ENCODE data around the gene CWH43.
A peak's percentile ranks its signal among the peaks of the same experiment; 100 is the strongest.
"Not testable (repeated sequence)": the region's sequence is repeated elsewhere in the genome, so short reads cannot be mapped to it uniquely, and the experiment has no call there.

Gene CWH43

DNA sequence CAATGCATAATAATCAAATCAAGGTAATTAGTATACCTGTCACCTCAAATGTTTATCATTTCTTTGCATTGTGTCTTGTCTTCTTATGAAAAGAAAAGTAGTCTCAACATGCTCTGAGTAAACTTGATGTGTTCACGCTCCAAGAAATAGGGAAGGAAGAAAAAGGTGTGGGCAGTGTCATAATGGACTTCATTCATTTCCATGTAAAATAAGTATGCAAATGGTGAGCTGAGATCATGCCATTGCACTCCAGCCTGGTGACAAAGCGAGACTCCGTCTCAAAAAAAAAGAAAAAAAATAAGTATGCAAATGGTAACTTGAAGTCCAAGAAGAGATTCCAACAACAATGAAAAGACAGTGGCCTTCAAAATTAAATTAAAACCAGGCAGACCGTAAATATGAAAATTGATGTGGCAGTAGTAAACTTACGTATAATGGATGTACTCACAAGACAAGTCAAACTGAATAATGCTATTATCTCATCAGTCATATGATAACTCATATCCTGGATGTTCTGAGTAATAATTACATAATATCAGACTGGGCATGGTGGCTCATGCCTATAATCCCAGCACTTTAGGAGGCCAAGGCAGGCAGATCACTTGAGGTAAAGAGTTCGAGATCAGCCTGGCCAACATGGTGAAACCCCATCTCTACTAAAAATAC is 6.0 kb upstream of the CWH43 start:
- no CpG with 5 or more reads among the region's 6 CpGs for WGBS (ENCODE audit: extremely low coverage, insufficient coverage, low lambda C conversion rate)
- H3K79me1 ChIP-seq (ENCODE audit: low read length) = no peaks in the 10 kb centered on the region
- no peak overlapping the region for H2BK15ac ChIP-seq (replicated peaks; ENCODE audit: low read depth)

DNA sequence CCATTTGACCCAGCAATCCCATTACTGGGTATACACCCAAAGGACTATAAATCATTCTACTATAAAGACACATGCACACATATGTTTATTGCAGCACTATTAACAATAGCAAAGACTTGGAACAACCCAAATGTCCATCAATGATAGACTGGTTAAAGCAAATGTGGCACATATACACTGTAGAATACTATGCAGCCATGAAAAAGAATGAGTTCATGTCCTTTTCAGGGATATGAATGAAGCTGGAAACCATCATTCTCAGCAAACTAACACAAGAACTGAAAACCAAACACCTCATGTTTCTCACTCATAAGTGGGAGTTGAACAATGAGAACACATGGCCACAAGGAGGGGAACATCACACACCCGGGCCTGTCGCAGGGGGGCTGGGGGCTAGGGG is 2.1 kb upstream of the CWH43 start:
- H3K36me3 ChIP-seq (ENCODE audit: control insufficient read depth, insufficient read depth, low read length); H3K18ac ChIP-seq (ENCODE audit: low read length); H4K5ac ChIP-seq (ENCODE audit: low read length); H3K23ac ChIP-seq (ENCODE audit: low read length); H3K4me3 ChIP-seq (ENCODE audit: low read length); H3K79me1 ChIP-seq (ENCODE audit: low read length); H3K9ac ChIP-seq (ENCODE audit: low read length); H3K4me2 ChIP-seq (ENCODE audit: low read length); H3K79me2 ChIP-seq (ENCODE audit: control insufficient read depth, insufficient read depth, low read length); H3K56ac ChIP-seq (ENCODE audit: low read length); H3K4ac ChIP-seq (ENCODE audit: low read depth, low read length); H2AK5ac ChIP-seq (ENCODE audit: low read length); H4K8ac ChIP-seq (ENCODE audit: low read depth, low read length); H2BK5ac ChIP-seq (ENCODE audit: low read length); H3K4me1 ChIP-seq (ENCODE audit: control insufficient read depth, low read depth, low read length); H3K27ac ChIP-seq (ENCODE audit: low read depth, low read length); H2BK120ac ChIP-seq (ENCODE audit: low read depth, low read length); DNase-seq; H2BK15ac ChIP-seq (replicated peaks; ENCODE audit: low read depth): not testable (repeated sequence)
- no CpG with 5 or more reads among the region's 2 CpGs for WGBS (ENCODE audit: extremely low coverage, insufficient coverage, low lambda C conversion rate)
- H3K27me3 ChIP-seq (ENCODE audit: insufficient read depth, low read length, poor library complexity) = peaks cover 11% of the 10 kb centered on the region

More for the DNA sequence above, 6.0 kb upstream of the CWH43 start:
- Histone ChIP-seq H2BK120ac (ENCODE audit: low read depth, low read length) (no peak overlapping the region), H3K27ac (ENCODE audit: low read depth, low read length) (no peak overlapping the region), H3K18ac (ENCODE audit: low read length) (no peak overlapping the region), H3K56ac (ENCODE audit: low read length) (no peak overlapping the region), H3K9ac (ENCODE audit: low read length) (no peak overlapping the region), H4K5ac (ENCODE audit: low read length) (no peak overlapping the region), H2BK5ac (ENCODE audit: low read length) (no peak overlapping the region), H3K4me1 (ENCODE audit: control insufficient read depth, low read depth, low read length) (no peaks in the 10 kb centered on the region), H3K36me3 (ENCODE audit: control insufficient read depth, insufficient read depth, low read length) (no peaks in the 10 kb centered on the region), H3K27me3 (ENCODE audit: insufficient read depth, low read length, poor library complexity) (no peaks in the 10 kb centered on the region), H3K23ac (ENCODE audit: low read length) (no peak overlapping the region), H4K8ac (ENCODE audit: low read depth, low read length) (no peak overlapping the region), H3K4me3 (ENCODE audit: low read length) (no peak overlapping the region), H3K4me2 (ENCODE audit: low read length) (no peak overlapping the region), H2AK5ac (ENCODE audit: low read length) (no peak overlapping the region), H3K4ac (ENCODE audit: low read depth, low read length) (no peak overlapping the region), H3K79me2 (ENCODE audit: control insufficient read depth, insufficient read depth, low read length) (no peaks in the 10 kb centered on the region)
- no peak for DNase-seq

DNA sequence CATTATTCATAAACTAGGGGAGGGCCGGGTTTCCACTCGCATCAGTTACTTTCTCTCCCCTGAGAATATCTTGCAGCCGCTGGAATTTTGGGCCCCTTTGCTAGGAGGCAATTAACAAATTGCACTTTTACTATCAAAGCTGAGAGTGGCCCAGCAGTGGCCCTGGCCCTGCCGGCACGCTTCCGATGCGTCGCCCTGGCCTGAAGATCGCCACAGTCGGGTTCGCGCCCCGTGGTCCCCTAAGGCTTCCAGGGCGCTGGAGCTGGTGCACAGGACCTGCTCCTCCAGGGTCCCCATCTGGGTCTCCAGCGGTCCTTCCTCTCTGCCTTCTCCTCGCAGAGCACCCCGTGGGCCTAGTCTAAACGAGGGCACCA is 486 bp upstream of the CWH43 start:
- Histone ChIP-seq H3K56ac (ENCODE audit: low read length) (peak overlapping the region; percentile 49), H3K36me3 (ENCODE audit: control insufficient read depth, insufficient read depth, low read length) (no peaks in the 10 kb centered on the region), H3K18ac (ENCODE audit: low read length) (no peak overlapping the region), H2BK120ac (ENCODE audit: low read depth, low read length) (no peak overlapping the region), H3K4ac (ENCODE audit: low read depth, low read length) (no peak overlapping the region), H3K79me1 (ENCODE audit: low read length) (no peaks in the 10 kb centered on the region), H3K79me2 (ENCODE audit: control insufficient read depth, insufficient read depth, low read length) (no peaks in the 10 kb centered on the region), H3K4me2 (ENCODE audit: low read length) (peak overlapping the region; percentile 59), H2BK15ac (replicated peaks; ENCODE audit: low read depth) (no peak overlapping the region), H3K4me1 (ENCODE audit: control insufficient read depth, low read depth, low read length) (no peaks in the 10 kb centered on the region), H3K4me3 (ENCODE audit: low read length) (no peak overlapping the region), H4K5ac (ENCODE audit: low read length) (no peak overlapping the region), H4K8ac (ENCODE audit: low read depth, low read length) (no peak overlapping the region), H2AK5ac (ENCODE audit: low read length) (no peak overlapping the region), H3K9ac (ENCODE audit: low read length) (peak overlapping the region; percentile 35), H3K27ac (ENCODE audit: low read depth, low read length) (no peak overlapping the region), H2BK5ac (ENCODE audit: low read length) (no peak overlapping the region), H3K27me3 (ENCODE audit: insufficient read depth, low read length, poor library complexity) (peaks cover 11% of the 10 kb centered on the region), H3K23ac (ENCODE audit: low read length) (no peak overlapping the region)
- no peak for DNase-seq
- no CpG with 5 or more reads among the region's 18 CpGs for whole genome bisulfite sequencing (ENCODE audit: extremely low coverage, insufficient coverage, low lambda C conversion rate)

DNA sequence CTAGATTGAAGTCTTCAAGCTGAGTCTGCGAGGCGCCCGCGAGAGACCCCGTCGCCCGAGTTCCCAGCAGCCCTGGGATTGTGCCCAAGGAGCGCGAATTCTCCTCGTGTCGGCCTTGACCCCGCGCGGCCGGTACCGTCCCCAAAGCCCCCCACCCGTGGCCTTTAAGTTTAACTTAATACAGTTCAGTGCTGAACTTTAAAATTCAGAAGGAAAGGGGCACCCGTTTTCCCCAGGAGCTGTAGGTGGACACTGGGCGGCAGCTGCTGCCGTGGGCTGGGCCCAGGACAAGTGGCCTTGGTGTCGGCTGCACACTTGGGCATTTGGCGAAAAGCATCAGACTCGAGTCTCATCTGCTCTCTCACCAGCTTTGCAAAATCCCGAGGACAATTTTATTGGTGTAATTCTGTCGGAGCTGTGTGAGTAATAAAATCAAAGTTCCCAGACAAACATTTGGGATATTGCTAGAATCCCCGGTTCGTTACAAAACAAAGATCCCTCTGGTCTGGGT is 634 bp downstream of the CWH43 start:
- H3K18ac ChIP-seq (ENCODE audit: low read length) = no peak overlapping the region
- no peak overlapping the region for H2BK120ac ChIP-seq (ENCODE audit: low read depth, low read length)
- H4K5ac ChIP-seq (ENCODE audit: low read length) = no peak overlapping the region
- H3K4me2 ChIP-seq (ENCODE audit: low read length) = no peak overlapping the region
- no peak overlapping the region for H3K27ac ChIP-seq (ENCODE audit: low read depth, low read length)
- H3K79me2 ChIP-seq (ENCODE audit: control insufficient read depth, insufficient read depth, low read length) = no peaks in the 10 kb centered on the region
- no peak overlapping the region for H2BK5ac ChIP-seq (ENCODE audit: low read length)
- H3K56ac ChIP-seq (ENCODE audit: low read length) = no peak overlapping the region
- H3K27me3 ChIP-seq (ENCODE audit: insufficient read depth, low read length, poor library complexity) = peaks cover 11% of the 10 kb centered on the region
- no CpG with 5 or more reads among the region's 27 CpGs for WGBS (ENCODE audit: extremely low coverage, insufficient coverage, low lambda C conversion rate)
- no peak overlapping the region for H4K8ac ChIP-seq (ENCODE audit: low read depth, low read length)
- H3K4me3 ChIP-seq (ENCODE audit: low read length) = no peak overlapping the region
- H3K79me1 ChIP-seq (ENCODE audit: low read length) = no peaks in the 10 kb centered on the region
- no peak for DNase-seq
- H3K23ac ChIP-seq (ENCODE audit: low read length) = no peak overlapping the region
- no peak overlapping the region for H3K4ac ChIP-seq (ENCODE audit: low read depth, low read length)
- no peak overlapping the region for H2BK15ac ChIP-seq (replicated peaks; ENCODE audit: low read depth)
- no peaks in the 10 kb centered on the region for H3K36me3 ChIP-seq (ENCODE audit: control insufficient read depth, insufficient read depth, low read length)
- no peak overlapping the region for H3K9ac ChIP-seq (ENCODE audit: low read length)
- H2AK5ac ChIP-seq (ENCODE audit: low read length) = no peak overlapping the region
- H3K4me1 ChIP-seq (ENCODE audit: control insufficient read depth, low read depth, low read length) = no peaks in the 10 kb centered on the region

DNA sequence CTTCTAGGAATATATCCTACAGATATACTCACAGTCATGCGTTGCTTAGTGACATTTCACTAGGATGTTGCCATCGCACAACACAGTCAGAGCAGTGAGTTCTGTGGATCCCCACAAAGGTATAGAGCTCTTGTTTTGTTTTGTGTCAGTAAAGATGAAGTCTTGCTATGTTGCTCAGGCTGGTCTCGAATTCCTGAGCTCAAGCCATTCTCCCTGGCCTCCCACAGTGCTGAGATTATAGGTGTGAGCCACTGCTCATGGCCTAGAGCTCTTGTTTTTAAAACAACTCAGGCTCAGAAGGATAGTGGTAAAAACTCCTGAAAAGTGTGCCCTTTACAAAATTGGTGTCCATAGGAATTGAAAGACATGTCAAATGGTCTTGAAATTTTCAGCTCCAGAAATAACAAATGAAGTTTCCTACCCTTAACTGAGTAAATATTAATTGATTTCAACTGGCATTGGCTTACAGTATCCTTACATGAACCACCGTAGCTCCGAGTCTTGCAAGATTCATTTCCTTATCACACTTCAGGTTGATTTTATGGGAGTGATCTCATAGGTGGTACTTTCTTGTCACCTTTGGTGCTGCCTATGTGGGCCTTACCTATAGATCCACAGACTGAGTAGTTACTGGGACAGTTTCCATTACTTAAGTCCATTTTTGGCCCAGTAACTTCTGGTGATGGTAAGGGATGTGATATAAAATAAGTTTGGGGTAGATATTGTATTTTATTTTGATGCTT is 3.6 kb downstream of the CWH43 start:
- Histone ChIP-seq H3K4ac (ENCODE audit: low read depth, low read length) (no peak overlapping the region), H3K79me2 (ENCODE audit: control insufficient read depth, insufficient read depth, low read length) (no peaks in the 10 kb centered on the region), H3K4me3 (ENCODE audit: low read length) (no peak overlapping the region), H3K23ac (ENCODE audit: low read length) (no peak overlapping the region), H4K5ac (ENCODE audit: low read length) (no peak overlapping the region), H3K27ac (ENCODE audit: low read depth, low read length) (no peak overlapping the region), H3K36me3 (ENCODE audit: control insufficient read depth, insufficient read depth, low read length) (no peaks in the 10 kb centered on the region), H2BK15ac (replicated peaks; ENCODE audit: low read depth) (no peak overlapping the region), H3K4me1 (ENCODE audit: control insufficient read depth, low read depth, low read length) (no peaks in the 10 kb centered on the region), H3K18ac (ENCODE audit: low read length) (no peak overlapping the region), H3K56ac (ENCODE audit: low read length) (no peak overlapping the region), H4K8ac (ENCODE audit: low read depth, low read length) (no peak overlapping the region), H3K79me1 (ENCODE audit: low read length) (no peaks in the 10 kb centered on the region), H3K9ac (ENCODE audit: low read length) (no peak overlapping the region), H3K4me2 (ENCODE audit: low read length) (no peak overlapping the region), H2BK5ac (ENCODE audit: low read length) (no peak overlapping the region), H2AK5ac (ENCODE audit: low read length) (no peak overlapping the region), H2BK120ac (ENCODE audit: low read depth, low read length) (no peak overlapping the region), H3K27me3 (ENCODE audit: insufficient read depth, low read length, poor library complexity) (peaks cover 11% of the 10 kb centered on the region)
- no CpG with 5 or more reads among the region's 5 CpGs for WGBS (ENCODE audit: extremely low coverage, insufficient coverage, low lambda C conversion rate)
- peak; percentile 26 for DNase-seq

Data from mesendoderm (in vitro differentiated cells).